ENCODE data around the gene ARSB.
A peak's percentile ranks its signal among the peaks of the same experiment; 100 is the strongest.
"Not testable (repeated sequence)": the region's sequence is repeated elsewhere in the genome, so short reads cannot be mapped to it uniquely, and the experiment has no call there.

Gene ARSB

DNA sequence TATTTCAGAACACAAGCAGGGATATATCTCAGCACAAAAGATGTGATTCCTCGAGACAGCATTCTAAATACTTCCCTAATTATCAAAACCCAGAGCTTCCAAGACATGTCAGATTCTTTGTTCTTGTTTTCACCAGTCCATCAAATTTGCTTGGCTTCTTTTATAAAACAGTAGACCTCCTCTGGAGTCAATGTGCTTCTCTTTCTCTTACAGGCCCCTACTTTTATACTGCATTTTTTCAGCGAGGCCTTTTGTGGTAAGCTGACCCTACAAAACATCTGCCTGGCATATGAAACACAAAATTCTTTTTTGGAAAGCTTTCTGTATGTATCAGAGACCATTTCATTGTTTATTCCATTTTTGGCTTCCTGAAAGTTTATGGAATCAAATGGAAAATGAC is 81.8 kb downstream of the ARSB start:
- DNase-seq (ENCODE audit: low read depth): no peak

DNA sequence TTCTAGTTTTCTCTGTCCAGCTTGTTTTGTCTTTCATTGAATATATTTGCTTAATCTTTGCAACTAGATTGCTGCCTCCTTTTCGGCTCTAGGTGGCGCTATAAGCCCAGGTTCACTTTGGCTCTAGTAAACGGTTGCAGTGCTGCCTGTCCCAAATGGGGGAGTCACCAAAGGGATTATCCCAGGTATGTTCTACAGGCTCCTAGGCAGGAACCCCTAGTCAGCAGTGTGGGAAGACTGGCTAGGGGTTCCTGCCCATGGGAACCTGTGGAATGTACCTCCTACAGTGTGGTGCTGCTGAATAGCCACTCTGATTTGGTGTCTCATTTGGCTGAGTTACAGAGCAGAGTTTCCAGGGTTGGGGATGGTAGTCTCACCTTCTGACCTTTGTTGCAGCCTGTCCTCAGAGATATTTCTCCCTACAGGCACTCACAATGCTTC is 85.2 kb downstream of the ARSB start:
- peak; percentile 14 for DNase-seq (ENCODE audit: low read depth)

GRCh38 chr5:78896132-78896531 is 89.0 kb downstream of the ARSB start:
- DNase-seq (ENCODE audit: low read depth): no peak

- DNase-seq (ENCODE audit: low read depth): no peak
Measured at GRCh38 chr5:78895616-78896015, 89.5 kb downstream of the ARSB start.

DNA sequence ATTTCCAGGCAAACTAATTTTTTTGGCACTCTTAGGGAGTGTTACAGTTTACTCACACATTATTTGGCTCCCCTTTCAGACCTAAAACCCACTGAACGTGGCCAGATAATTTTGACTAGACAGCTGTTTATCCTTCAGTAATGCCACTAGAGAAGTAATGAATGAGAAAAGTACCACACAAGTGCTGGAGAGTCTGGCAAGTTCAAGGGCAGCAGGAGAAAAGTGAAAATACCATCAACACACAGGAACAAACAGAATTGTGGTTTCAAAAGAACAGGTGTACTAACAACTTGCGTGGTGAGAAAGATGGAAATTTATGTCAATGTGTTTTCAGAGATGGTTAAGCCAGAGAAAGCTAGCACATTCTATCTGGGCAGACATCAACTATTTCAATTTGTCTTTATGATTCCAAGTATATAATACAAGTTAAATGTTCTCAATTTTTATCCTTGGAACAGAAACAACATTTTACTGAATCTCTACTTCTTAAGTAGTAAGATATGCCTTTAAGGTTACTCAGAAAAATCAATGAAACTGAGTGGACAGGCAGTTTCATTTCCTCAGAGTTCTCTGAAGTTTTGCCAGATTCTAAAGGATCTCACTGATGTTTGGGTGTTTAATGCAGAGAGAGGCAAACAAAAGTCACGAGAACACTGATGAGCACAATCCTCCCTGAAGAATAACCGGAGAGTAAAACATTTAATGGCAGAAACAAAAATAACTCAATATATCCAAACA is 91.0 kb downstream of the ARSB start:
- DNase-seq (ENCODE audit: low read depth): no peak

GRCh38 chr5:78890667-78891379 is 94.3 kb downstream of the ARSB start:
- DNase-seq (ENCODE audit: low read depth): no peak

DNA sequence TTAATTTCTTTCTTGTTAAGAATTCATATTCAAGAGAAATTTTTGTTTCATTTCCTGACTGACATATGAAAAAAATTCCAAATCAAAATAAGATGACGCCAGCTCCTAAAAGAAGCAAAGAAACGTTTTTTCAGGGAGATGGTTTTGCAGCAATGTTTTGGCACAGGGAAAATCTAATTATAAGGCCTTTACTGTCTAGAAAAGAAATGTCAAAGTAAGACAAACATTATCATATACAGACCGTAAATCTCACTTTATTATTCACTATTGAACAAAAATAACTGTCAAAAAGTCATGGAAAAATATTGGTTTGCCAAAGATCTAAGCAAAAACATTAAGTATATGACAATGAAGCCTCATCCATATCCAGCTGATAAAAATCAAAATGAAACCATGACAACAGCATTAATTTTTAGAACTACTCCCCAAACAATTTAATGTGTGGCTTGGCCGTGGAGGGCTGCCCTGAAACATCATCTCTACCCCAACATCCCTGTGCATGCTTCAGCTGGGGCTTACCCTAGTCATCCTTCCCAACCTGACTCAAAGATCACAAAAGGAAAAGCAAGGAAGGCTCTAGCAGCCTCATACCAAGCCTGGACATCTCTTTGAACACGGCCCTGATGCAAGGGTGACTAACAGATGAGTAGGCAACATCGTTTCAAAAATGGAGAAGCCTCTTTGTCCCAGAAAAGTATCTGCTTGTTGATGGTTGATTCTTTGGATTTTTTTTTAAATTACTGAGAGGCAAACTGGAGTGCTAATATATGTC is 95.6 kb downstream of the ARSB start:
- no peak for DNase-seq (ENCODE audit: low read depth)

DNA sequence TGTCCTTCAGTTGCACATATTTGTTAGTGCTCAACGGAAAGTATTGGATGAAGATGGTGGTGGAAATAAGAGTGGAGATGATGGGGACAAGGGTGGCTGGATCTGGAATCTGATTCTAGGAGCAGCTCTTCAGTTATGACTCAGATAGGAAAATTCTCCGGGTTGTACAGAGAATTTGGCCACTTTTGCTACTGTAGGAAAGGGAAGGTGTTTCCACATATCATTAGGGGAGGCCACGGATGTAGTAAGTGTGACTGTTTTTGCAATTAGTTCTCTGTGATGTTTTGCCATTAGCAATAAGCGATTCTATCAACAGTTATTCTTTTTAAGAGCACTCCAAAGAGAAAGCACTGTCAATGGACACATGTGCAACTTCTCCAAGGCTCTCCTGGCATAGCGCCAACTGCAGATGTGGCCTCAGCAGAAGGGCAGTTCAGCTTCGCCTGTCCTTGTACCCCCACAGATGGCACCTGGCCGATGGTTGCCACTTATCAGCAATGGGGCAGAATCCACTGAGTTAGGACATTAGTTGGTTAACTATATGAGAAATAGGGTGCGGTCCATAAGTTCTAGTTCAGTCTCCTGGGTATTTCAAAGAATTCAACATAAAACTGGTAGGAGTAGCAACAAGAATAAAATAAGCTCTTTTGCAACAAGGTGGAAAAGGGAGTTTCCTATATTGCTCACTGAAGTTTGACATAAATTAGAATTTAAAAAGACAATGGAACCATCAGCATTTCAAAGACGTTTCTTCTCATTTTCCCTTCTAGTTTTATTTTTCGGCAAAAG is 96.3 kb downstream of the ARSB start:
- DNase-seq (ENCODE audit: low read depth): no peak

GRCh38 chr5:78887384-78888118 is 97.6 kb downstream of the ARSB start:
- no peak for DNase-seq (ENCODE audit: low read depth)

- DNase-seq (ENCODE audit: low read depth): no peak
Measured at GRCh38 chr5:78886341-78887230, 98.5 kb downstream of the ARSB start.

DNA sequence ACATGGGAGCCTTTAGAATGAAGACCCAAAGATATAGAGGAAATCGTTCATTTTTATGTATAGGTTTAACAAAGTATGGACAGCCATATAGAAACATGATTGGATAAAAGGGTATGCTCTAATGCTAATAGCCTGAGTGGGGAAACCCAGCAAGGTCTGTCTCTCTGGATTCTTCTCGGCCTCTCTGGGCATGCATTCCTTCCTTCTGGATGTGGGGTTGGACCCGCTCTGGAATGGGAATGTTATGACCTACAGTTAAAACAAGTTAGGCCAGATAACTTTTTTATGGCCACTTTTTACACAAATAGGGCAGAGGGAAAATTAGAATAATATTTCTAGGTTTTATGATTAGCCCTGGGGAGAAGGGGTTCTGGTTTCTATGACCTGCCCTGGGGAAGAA is 103.2 kb downstream of the ARSB start:
- DNase-seq (ENCODE audit: low read depth): no peak

DNA sequence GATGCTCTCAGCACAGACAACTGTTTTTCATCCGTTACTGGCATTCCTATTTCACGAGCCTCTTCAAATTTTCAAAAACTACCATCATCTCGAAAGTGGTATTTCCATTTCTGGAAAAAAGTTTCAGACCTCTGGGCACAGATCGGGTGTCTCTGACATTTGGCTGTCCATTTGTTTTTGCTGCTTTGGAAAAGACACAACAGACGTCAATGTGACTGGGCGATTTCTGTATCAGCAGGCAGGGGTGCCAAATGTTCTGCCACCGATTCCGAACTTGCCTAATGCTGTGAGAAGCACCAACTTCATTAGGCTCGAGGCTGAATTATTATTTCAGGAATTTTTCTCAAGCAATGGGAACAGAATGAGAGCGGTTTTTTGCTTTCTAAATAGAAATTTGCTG is 105.6 kb downstream of the ARSB start:
- DNase-seq (ENCODE audit: low read depth): no peak

- not testable (repeated sequence) for DNase-seq (ENCODE audit: low read depth)
Measured at GRCh38 chr5:78866076-78866475, 119.0 kb downstream of the ARSB start.

GRCh38 chr5:78858364-78858763 is 126.7 kb downstream of the ARSB start:
- no peak for DNase-seq (ENCODE audit: low read depth)

GRCh38 chr5:78855026-78855425 is 130.1 kb downstream of the ARSB start:
- DNase-seq (ENCODE audit: low read depth): no peak

- not testable (repeated sequence) for DNase-seq (ENCODE audit: low read depth)
Measured at GRCh38 chr5:78851891-78852290, 133.2 kb downstream of the ARSB start.

- DNase-seq (ENCODE audit: low read depth): no peak
Measured at GRCh38 chr5:78845470-78845869, 139.6 kb downstream of the ARSB start.

DNA sequence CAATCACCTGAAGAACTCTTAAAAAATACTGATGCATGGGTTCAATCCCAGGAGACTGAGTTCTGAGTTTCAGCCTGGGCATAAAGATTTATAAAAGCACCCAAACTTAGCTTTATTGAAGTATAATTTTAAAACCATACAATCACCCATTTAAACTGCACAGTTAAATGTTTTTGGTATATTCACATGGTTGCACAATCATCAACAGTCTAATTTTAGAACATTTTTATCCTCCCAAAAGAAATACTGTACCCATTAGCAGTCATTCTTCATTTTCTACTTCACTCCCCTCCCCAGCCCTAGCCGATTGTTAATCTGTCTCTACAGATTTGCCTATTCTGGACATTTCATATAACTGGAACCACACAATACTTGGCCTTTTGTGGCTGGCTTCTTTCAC is 141.7 kb downstream of the ARSB start:
- DNase-seq (ENCODE audit: low read depth): no peak

GRCh38 chr5:78841767-78842166 is 143.3 kb downstream of the ARSB start:
- no peak for DNase-seq (ENCODE audit: low read depth)

- DNase-seq (ENCODE audit: low read depth): no peak
Measured at GRCh38 chr5:78838753-78839152, 146.4 kb downstream of the ARSB start.
